Loucy (cell line): ENCODE data around the gene ANXA3.

Experiments used
- EZH2phosphoT487 ChIP-seq: fragments of 200-600 bp; IDR thresholded peaks from 2 replicates; pipeline ENCODE4 v1.6.1; 2018; ENCODE audit warnings: antibody characterized with exemption, mild to moderate bottlenecking, moderate library complexity, borderline replicate concordance
- TF ChIP-seq, protein P1 (sequence below): fragments of 200-600 bp; sonication (generic); conservative IDR thresholded peaks from 2 replicates; pipeline ENCODE4 v1.5.1; 2014; ENCODE audit warnings: mild to moderate bottlenecking, antibody characterized with exemption, low read length

DNA sequence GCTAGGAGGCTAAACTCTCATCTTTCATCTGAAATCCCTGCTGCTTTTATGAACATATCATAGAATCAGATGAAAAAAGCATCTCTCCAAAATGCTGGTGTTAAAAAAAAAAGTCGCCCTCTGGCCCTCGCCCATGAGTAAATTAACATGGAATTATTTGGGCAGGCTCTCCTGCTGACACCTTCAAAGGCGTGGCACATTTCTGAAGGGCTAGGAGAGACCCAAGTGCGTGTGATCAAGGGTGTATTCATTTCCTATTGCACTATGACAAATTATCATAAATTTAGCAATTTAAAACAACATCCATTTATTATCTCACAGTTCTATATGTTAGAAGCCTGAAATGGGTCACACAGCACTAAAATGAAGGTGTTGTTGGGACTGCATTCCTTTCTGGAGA is 5.1 kb downstream of the ANXA3 start:
- TF ChIP-seq, protein P1, sequence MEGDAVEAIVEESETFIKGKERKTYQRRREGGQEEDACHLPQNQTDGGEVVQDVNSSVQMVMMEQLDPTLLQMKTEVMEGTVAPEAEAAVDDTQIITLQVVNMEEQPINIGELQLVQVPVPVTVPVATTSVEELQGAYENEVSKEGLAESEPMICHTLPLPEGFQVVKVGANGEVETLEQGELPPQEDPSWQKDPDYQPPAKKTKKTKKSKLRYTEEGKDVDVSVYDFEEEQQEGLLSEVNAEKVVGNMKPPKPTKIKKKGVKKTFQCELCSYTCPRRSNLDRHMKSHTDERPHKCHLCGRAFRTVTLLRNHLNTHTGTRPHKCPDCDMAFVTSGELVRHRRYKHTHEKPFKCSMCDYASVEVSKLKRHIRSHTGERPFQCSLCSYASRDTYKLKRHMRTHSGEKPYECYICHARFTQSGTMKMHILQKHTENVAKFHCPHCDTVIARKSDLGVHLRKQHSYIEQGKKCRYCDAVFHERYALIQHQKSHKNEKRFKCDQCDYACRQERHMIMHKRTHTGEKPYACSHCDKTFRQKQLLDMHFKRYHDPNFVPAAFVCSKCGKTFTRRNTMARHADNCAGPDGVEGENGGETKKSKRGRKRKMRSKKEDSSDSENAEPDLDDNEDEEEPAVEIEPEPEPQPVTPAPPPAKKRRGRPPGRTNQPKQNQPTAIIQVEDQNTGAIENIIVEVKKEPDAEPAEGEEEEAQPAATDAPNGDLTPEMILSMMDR, result no peak
- no peak for TF ChIP-seq EZH2phosphoT487
